Gastrocnemius medialis (tissue), 4 donors: Measurements from ENCODE around the gene THOP1.

Experiments
- CTCF ChIP-seq, 5 experiments: fragments of 450-650 bp in 3 of 5; fragments of 200-600 bp in 2 of 5; sonication (generic) in 2 of 5; IDR thresholded peaks in 4 of 5; conservative IDR thresholded peaks in 1 of 5; 1 replicate in 4 of 5; 2 replicates in 1 of 5; pipeline ENCODE4 v1.5.1; 2016 to 2019; ENCODE audit warnings: antibody characterized with exemption in 5 of 5, mild to moderate bottlenecking in 3 of 5, moderate library complexity in 3 of 5
- POLR2A ChIP-seq, 2 donors: fragments of 450-650 bp; IDR thresholded peaks; one replicate each; pipeline ENCODE4 v1.6.1; 2017; ENCODE audit warnings: antibody characterized with exemption in 2 of 2, mild to moderate bottlenecking in 2 of 2, moderate library complexity in 2 of 2

- TF ChIP-seq CTCF (IDR thresholded peaks at IDR 0.05 in 4 of 5, conservative IDR thresholded peaks at IDR 0.05 in 1 of 5), result no peak
- TF ChIP-seq POLR2A (IDR thresholded peaks at IDR 0.05), result no peak
These were observed 16.8 kb upstream of the THOP1 start for GRCh38 chr19:2768365-2769132.
